ENCODE measurements around the gene SPAG4. TPM values are rescaled to one million over a fixed set of nuclear protein-coding genes. Genes with fewer than 3 reads are reported as not detected.

Gene SPAG4
- total RNA-seq, 1 donor from 2014 or later: 3.3 TPM

DNA sequence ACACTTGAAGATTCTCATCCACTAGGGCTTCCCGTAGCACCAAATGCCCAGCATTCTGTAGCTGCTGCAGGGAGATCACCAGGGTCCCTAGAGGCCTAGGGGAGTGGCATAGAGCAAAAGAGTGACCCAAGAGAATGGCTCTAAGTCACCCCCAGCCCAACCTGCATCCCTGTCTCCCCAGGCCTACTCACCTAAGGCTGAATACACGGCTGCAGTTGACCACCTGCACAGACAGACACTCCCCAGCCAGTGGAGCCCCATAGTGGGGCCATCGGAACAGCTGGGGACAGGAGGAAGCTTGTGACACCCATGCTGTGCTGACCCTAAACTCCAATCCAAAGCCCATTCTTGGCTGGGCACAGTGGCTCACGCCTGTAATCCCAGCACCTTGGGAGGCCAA, 9.5 kb upstream of the SPAG4 start:
- no peak overlapping the region for H3K9ac ChIP-seq
- no peak overlapping the region for H3K4me2 ChIP-seq
- Mint-ChIP-seq H3K36me3 (peaks cover 2% of the 10 kb centered on the region), H3K4me3 (no peak overlapping the region), H3K4me1 (peaks cover 6% of the 10 kb centered on the region), H3K27me3 (ENCODE audit: insufficient read depth, low read depth) (peaks cover 17% of the 10 kb centered on the region), H3K27ac (no peak overlapping the region), H3K9me3 (peaks cover 3% of the 10 kb centered on the region)
- H3K27me3 ChIP-seq: peaks cover 28% of the 10 kb centered on the region
- TF ChIP-seq, protein P1, sequence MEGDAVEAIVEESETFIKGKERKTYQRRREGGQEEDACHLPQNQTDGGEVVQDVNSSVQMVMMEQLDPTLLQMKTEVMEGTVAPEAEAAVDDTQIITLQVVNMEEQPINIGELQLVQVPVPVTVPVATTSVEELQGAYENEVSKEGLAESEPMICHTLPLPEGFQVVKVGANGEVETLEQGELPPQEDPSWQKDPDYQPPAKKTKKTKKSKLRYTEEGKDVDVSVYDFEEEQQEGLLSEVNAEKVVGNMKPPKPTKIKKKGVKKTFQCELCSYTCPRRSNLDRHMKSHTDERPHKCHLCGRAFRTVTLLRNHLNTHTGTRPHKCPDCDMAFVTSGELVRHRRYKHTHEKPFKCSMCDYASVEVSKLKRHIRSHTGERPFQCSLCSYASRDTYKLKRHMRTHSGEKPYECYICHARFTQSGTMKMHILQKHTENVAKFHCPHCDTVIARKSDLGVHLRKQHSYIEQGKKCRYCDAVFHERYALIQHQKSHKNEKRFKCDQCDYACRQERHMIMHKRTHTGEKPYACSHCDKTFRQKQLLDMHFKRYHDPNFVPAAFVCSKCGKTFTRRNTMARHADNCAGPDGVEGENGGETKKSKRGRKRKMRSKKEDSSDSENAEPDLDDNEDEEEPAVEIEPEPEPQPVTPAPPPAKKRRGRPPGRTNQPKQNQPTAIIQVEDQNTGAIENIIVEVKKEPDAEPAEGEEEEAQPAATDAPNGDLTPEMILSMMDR (IDR thresholded peaks at IDR 0.05): no peak
- TF ChIP-seq EZH2 (IDR thresholded peaks at IDR 0.05) (no peak), EZH2phosphoT487 (IDR thresholded peaks at IDR 0.05) (no peak)
- H4K20me1 ChIP-seq (ENCODE audit: low read depth): peaks cover 7% of the 10 kb centered on the region
- DNase-seq (ENCODE audit: low spot score): no peak
- H3K4me1 ChIP-seq: no peaks in the 10 kb centered on the region
- no peak overlapping the region for H3K27ac ChIP-seq
- H3F3A ChIP-seq (ENCODE audit: low read depth): no peaks in the 10 kb centered on the region
- H3K4me3 ChIP-seq: no peak overlapping the region
- no peaks in the 10 kb centered on the region for H3K36me3 ChIP-seq
- H3K79me2 ChIP-seq (ENCODE audit: low read depth): no peaks in the 10 kb centered on the region
- H3K9me3 ChIP-seq (ENCODE audit: low read depth): no peaks in the 10 kb centered on the region
- no peak overlapping the region for H2AFZ ChIP-seq (replicated peaks)

DNA sequence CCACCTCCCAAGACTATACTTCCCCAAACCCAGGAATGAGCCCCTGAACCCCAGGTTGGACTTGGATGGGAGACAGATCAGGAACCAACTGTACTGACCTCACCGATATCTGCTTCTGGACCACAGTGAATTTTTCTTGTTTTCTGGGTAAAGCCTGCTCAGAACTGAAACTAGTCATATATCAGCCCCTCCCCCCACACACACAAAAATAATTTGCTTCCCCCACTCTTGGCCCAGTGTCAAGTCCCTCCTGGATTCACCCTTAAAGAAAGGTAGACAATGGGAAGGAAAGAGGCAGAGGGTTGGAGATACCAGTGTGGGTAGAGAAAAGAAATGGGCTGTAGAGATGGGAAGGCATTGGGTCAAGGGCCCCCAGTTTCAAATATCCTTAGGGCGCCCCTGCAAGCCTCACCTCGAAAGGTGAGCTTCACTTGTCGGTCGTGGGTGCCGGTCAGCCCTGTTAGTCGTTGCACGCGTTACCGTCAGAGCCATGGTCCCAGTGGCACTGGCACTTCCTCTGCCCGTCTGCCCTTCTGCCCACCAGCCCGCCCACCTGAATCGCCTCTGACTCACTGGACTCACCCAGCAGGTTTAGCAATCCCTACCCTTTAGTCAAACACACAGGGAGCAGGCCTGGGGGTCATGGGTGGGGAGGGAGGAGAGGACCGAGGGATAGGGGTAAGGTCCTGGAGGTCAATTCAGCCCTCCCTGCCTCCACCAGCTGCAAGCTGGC, 8.5 kb upstream of the SPAG4 start:
- no peak overlapping the region for H3K4me3 Mint-ChIP-seq
- no peak overlapping the region for H3K27ac ChIP-seq

DNA sequence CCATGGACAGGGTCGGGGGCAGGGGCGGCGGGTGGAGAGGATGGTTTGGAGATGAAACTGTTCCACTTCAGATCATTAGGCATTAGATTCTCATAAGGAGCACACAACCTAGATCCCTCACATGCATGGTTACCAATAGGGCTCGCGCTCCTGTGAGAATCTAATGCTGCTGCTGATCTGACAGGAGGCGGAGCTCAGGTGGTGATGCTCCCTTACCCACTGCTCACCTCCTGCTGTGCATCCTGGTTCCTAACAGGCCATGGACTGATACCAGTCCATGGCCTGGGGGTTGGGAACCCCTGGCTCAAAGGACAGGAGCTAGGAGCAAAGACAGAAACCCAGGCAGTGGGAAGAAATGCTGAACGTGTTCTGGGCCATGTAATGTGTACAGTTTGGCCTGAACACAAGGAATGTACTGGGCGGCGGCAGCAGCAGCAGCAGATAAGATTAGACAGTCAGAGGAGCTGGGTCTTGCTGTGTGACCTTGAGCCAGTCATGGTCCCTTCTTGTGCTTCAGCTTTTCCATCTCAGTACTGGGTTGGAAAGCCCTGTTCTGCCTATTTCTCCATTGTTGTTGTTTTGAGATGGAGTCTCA, 4.7 kb upstream of the SPAG4 start:
- Histone ChIP-seq H3K4me3 (no peak overlapping the region), H3K9ac (no peak overlapping the region), H3K36me3 (no peaks in the 10 kb centered on the region), H3K27ac (no peak overlapping the region), H3K27me3 (peaks cover 4% of the 10 kb centered on the region), H4K20me1 (ENCODE audit: low read depth) (no peaks in the 10 kb centered on the region), H3K4me2 (no peak overlapping the region), H3K4me1 (no peaks in the 10 kb centered on the region), H2AFZ (replicated peaks) (no peak overlapping the region), H3K79me2 (ENCODE audit: low read depth) (no peaks in the 10 kb centered on the region), H3K9me3 (ENCODE audit: low read depth) (no peaks in the 10 kb centered on the region), H3F3A (ENCODE audit: low read depth) (peaks cover 6% of the 10 kb centered on the region)
- H3K4me3 Mint-ChIP-seq: no peak overlapping the region
- no peak for DNase-seq (ENCODE audit: low spot score)
- no peaks in the 10 kb centered on the region for H3K9me3 Mint-ChIP-seq
- H3K27me3 Mint-ChIP-seq (ENCODE audit: insufficient read depth, low read depth): peaks cover 11% of the 10 kb centered on the region
- no peaks in the 10 kb centered on the region for H3K36me3 Mint-ChIP-seq
- TF ChIP-seq, protein P1 (IDR thresholded peaks at IDR 0.05): no peak
- TF ChIP-seq EZH2phosphoT487 (IDR thresholded peaks at IDR 0.05) (no peak), EZH2 (IDR thresholded peaks at IDR 0.05) (no peak)
- no peak overlapping the region for H3K27ac Mint-ChIP-seq
- H3K4me1 Mint-ChIP-seq: peaks cover 3% of the 10 kb centered on the region

More for the DNA sequence above, 8.5 kb upstream of the SPAG4 start:
- Mint-ChIP-seq H3K36me3 (peaks cover 2% of the 10 kb centered on the region), H3K27me3 (ENCODE audit: insufficient read depth, low read depth) (peaks cover 9% of the 10 kb centered on the region), H3K27ac (no peak overlapping the region), H3K4me1 (peaks cover 2% of the 10 kb centered on the region), H3K9me3 (peaks cover 3% of the 10 kb centered on the region)
- Histone ChIP-seq H3K4me1 (no peaks in the 10 kb centered on the region), H3K79me2 (ENCODE audit: low read depth) (no peaks in the 10 kb centered on the region), H3K36me3 (no peaks in the 10 kb centered on the region), H3K4me2 (no peak overlapping the region), H2AFZ (replicated peaks) (no peak overlapping the region), H4K20me1 (ENCODE audit: low read depth) (peaks cover 4% of the 10 kb centered on the region), H3K4me3 (no peak overlapping the region), H3K9me3 (ENCODE audit: low read depth) (no peaks in the 10 kb centered on the region), H3K9ac (no peak overlapping the region), H3K27me3 (peaks cover 18% of the 10 kb centered on the region), H3F3A (ENCODE audit: low read depth) (no peaks in the 10 kb centered on the region)
- TF ChIP-seq EZH2 (IDR thresholded peaks at IDR 0.05) (no peak), EZH2phosphoT487 (IDR thresholded peaks at IDR 0.05) (no peak)
- TF ChIP-seq, protein P1 (IDR thresholded peaks at IDR 0.05): no peak
- DNase-seq (ENCODE audit: low spot score): no peak
